ENCODE results near the gene TNFRSF1A.

Gene TNFRSF1A

GRCh38 chr12:6323995-6324711 lies 17.7 kb downstream of the TNFRSF1A start:
- no peak for DNase-seq (ENCODE audit: low read depth, low spot score)

- peak; percentile 82 for DNase-seq (ENCODE audit: low read depth, low spot score)
Measured at GRCh38 chr12:6323340-6323994, 18.4 kb downstream of the TNFRSF1A start.

- no peak for DNase-seq (ENCODE audit: low read depth, low spot score)
Measured at GRCh38 chr12:6322969-6323339, 18.9 kb downstream of the TNFRSF1A start.

- DNase-seq (ENCODE audit: low read depth, low spot score): no peak
Measured at GRCh38 chr12:6322352-6322751, 19.5 kb downstream of the TNFRSF1A start.

GRCh38 chr12:6321905-6322304 lies 20.0 kb downstream of the TNFRSF1A start:
- DNase-seq (ENCODE audit: low read depth, low spot score): no peak

- no peak for DNase-seq (ENCODE audit: low read depth, low spot score)
Measured at GRCh38 chr12:6319446-6319845, 22.4 kb downstream of the TNFRSF1A start.

- no peak for DNase-seq (ENCODE audit: low read depth, low spot score)
Measured at GRCh38 chr12:6318440-6318879, 23.4 kb downstream of the TNFRSF1A start.

DNA sequence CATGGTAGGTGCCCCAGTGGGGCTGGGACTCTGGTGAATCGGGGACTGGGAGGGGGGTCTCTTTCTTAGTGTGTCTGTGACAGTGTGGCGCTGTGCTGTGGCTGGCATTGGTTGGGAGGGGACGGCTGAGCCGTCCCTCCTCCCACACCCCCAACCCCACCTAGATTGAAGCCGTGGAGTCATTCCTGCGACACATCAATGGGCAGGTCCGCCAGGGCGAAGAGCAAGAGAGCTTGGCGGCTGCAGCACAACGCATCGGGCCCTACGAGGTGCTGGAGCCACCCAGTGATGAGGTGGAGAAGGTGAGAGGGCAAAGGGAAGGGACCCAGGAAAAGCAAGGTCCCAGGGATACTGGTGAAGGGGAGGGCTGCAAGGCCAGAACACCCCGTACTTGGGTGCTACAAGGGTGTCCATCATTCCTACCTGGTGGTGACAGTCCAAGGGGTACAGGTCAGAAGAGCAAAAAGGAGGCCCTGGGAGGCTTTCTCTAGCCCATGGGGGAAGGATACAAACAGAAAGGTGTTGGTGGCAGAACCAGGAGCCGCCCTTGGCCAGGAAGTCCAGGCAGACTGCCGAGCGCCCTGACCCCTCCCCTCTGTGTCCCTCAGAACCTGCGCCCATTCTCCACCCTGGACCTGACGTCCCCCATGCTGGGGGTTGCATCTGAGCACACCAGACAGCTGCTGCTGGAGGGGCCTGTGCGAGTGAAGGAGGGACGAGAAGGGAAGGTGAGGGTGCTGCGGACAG lies 24.0 kb downstream of the TNFRSF1A start:
- no peak for DNase-seq (ENCODE audit: low read depth, low spot score)

- DNase-seq (ENCODE audit: low read depth, low spot score): no peak
Measured at GRCh38 chr12:6316921-6317692, 24.8 kb downstream of the TNFRSF1A start.

DNA sequence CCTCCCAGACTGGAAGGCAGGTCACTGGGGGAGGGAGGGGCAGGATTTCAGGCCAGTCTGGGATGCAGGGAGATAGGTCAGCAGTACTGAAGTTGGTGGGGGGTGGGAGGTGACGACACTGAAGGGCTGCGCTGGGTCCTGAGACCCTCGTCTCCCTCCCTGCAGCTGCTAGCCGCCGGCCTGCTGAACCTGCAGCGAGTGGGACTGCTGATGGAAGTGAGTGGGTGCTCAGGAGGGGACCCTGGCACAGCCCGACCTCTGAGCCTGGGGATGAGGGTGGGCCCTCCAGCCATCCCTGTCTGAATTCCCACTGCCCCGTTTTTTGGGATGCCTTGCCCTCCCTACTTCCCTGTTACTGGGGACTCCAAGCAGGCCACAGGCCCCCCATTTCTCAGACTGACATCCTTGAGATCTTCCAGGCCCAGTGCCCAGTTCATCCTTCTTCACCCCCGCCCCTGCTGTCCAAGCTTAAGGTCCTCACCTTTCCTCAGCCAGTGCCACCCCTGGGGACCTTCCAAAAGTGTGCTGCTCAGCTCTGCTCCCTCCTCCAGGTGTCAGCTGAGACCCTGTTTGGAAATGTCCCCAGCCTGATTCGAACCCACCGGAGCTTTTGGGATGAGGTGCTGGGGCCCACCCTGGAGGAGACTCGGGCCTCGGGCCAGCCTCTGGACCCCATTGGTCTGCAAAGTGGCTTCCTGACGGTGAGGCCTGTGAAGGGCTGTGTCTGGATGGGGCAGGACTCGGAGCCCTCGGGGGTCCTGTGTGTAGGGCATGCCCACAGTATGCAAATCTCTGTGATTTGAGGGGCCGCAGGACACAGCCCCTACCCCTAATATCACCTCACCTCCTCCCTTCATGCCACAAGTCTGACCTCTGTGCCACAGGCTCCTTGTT lies 25.9 kb downstream of the TNFRSF1A start:
- no peak for DNase-seq (ENCODE audit: low read depth, low spot score)

DNA sequence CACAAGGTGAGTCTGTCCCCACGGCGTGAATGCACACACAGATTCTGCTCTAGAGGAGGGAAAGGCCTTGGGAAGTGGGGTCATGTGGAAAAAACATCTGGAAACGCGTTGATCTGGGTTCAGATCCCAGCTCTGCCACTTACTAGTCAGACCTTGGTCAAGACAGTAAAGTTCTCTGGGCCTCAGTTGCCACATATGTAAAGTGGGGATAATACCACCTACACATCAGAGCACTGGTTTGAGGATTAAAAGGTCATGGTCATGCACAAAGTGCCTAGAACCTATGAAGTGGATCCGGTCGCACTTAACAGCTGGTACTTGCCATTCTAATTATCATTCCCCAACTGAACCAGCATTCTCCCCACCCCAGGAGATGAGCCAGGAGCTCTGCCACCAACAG lies 26.7 kb downstream of the TNFRSF1A start:
- no peak for DNase-seq (ENCODE audit: low read depth, low spot score)

- DNase-seq (ENCODE audit: low read depth, low spot score): no peak
Measured at GRCh38 chr12:6314776-6315175, 27.1 kb downstream of the TNFRSF1A start.

GRCh38 chr12:6313326-6313940 lies 28.4 kb downstream of the TNFRSF1A start:
- DNase-seq (ENCODE audit: low read depth, low spot score): no peak

DNA sequence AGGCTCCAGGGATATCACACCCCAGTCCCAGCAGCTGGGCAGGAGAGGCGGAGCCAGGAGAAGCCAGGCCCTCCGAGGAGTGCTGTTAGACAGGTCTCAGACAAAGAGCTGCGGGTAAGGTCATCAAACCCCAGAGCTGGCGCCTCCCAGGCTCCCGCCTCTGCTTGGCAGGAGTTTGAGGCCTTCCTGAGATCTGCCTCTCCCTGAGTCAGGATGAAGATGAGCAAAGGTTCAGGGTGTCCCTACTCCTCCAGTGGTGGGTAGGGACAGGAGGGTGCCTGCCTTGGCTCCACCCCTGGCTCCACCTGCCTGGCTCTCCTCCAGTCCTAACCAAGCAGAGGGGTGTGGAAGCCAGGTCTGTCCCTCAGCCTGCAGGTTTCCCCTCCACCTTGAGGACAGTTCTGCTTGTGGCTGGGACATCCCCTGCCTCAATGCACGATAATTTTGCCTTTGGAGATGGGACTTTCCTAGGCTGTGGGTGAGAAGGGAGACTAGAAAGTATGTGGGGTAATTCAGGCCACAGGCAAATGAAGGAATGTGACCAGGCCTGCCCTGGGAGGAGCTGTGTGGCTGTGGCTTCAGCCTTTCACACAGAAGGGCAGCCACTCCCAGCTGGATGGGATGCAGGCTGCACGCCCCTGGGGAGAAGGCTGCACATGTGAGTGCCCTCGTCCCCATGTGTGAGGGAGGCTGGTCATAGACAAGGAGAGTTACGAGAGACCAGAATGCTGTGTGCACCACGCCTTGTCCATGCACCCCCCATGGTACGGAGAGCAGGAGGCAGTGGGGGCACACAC lies 29.1 kb downstream of the TNFRSF1A start:
- no peak for DNase-seq (ENCODE audit: low read depth, low spot score)

GRCh38 chr12:6311822-6312528 lies 29.9 kb downstream of the TNFRSF1A start:
- no peak for DNase-seq (ENCODE audit: low read depth, low spot score)

DNA sequence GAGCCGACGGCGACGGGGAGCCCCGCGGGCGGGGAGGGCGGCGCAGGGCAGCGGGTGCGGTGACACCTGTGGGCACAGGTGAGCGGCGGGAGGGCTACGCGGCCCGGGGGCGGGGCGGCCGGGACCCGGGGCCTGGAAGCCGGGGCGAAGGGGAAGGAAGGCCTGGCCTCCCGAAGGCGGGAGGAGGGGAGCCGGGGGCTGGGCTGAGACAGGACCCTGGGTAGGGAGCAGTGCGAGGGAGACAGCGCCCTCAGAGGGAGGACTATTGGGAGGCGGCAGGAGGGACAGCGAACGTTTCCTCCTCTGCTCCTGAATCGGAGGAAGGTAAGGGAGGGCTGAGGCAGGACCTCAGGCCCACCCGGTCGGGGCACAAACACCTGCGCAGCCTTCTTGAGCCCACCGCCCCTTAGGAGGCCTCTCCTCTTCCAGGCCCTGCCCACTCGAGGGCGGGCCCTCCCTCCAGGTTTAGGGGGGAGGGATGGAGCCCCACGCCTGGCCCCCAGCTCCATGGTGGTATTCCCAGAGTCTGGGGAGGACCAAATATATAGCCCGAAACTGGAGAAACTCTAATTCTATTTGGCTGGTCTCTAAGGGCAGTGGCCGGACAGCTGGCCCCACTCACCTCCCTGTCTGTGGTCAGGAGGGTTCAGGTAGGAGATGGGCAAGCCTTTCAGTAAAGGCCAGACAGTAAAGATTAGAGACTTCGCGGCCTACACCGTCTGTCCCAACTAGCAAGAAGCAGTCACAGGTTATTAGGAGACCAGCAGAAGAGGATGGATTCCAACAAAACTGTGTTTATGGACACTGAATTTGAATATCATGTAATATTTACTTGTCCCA lies 30.9 kb downstream of the TNFRSF1A start:
- DNase-seq (ENCODE audit: low read depth, low spot score): no peak

DNA sequence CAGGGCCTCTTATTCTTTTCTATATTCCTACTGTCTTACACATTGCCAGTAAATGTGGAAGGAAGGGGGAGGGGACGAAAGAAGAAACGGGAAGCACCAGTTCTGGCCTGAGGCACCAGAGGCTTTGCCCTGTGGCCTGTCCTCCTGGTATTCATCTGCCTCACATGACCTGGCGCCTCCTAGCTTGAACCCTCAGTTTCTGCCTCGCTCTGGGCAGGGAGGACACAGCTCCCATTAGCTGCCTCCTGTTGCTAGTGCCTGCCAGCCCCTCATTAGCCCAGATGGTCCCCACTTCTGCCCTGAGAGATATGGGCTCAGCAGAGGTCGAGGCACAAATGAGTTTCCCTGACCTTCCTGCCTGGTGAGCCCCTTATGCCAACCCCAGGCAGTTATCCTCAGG lies 34.3 kb downstream of the TNFRSF1A start:
- no peak for DNase-seq (ENCODE audit: low read depth, low spot score)

GRCh38 chr12:6306599-6307220 lies 35.2 kb downstream of the TNFRSF1A start:
- no peak for DNase-seq (ENCODE audit: low read depth, low spot score)

All from brain pericyte (primary cell).